Neural cell (in vitro differentiated cells): ENCODE measurements around the gene ATF5. TPM values are rescaled to one million over a fixed set of nuclear protein-coding genes. Genes with fewer than 3 reads are reported as not detected.

Experiments
- H2AFZ ChIP-seq: fragments of 200-600, 300-800 bp; sonication (generic), shearing (Covaris generic); 2 replicates; pipeline ENCODE4 v1.6.0; 2014; ENCODE audit warnings: low read depth, mild to moderate bottlenecking, antibody characterized with exemption, low read length, moderate library complexity
- H3F3A ChIP-seq: fragments of 200-600 bp; shearing (Covaris generic); 2 replicates; pipeline ENCODE4 v1.6.1; 2016; ENCODE audit warnings: mild to moderate bottlenecking, moderate library complexity, mixed read lengths, antibody characterized with exemption, low read length; ENCODE audit not compliant: insufficient read depth, poor library complexity, severe bottlenecking
- H3K27ac ChIP-seq: fragments of 200-600, 300-800 bp; sonication (generic), shearing (Covaris generic); 2 replicates; pipeline ENCODE4 v1.5.1; 2014; ENCODE audit warnings: mild to moderate bottlenecking, low read length, moderate library complexity
- H3K27me3 ChIP-seq: fragments of 300-800, 200-600 bp; sonication (generic), shearing (Covaris generic); 2 replicates; pipeline ENCODE4 v1.6.0; 2014; ENCODE audit warnings: mild to moderate bottlenecking, low read depth, low read length, moderate library complexity; ENCODE audit not compliant: insufficient read depth
- H3K36me3 ChIP-seq: fragments of 300-800, 200-600 bp; sonication (generic), shearing (Covaris generic); 2 replicates; pipeline ENCODE4 v1.5.1; 2014; ENCODE audit warnings: mild to moderate bottlenecking, antibody characterized with exemption, low read length, moderate library complexity; ENCODE audit not compliant: insufficient read depth
- H3K4me2 ChIP-seq: fragments of 300-800, 200-600 bp; sonication (generic), shearing (Covaris generic); 2 replicates; pipeline ENCODE4 v1.6.0; 2014; ENCODE audit warnings: mild to moderate bottlenecking, low read length
- H3K4me3 ChIP-seq: fragments of 300-800, 200-600 bp; sonication (generic), shearing (Covaris generic); 2 replicates; pipeline ENCODE4 v1.5.1; 2014; ENCODE audit warnings: mild to moderate bottlenecking, low read length, moderate library complexity
- H3K79me2 ChIP-seq: fragments of 200-600 bp; shearing (Covaris generic); replicated peaks from 2 replicates; pipeline ENCODE4 v1.6.0; 2014; ENCODE audit warnings: mild to moderate bottlenecking, low read length, moderate library complexity; ENCODE audit not compliant: insufficient read depth
- H3K9ac ChIP-seq: fragments of 300-800, 200-600 bp; sonication (generic), shearing (Covaris generic); 2 replicates; pipeline ENCODE4 v1.6.1; 2016; ENCODE audit warnings: mild to moderate bottlenecking, low read length, mixed read lengths
- H3K9me2 ChIP-seq: fragments of 200-600 bp; shearing (Covaris generic); 2 replicates; pipeline ENCODE4 v1.6.1; 2016; ENCODE audit warnings: mild to moderate bottlenecking, low read length, mixed read lengths; ENCODE audit not compliant: insufficient read depth
- H3K9me3 ChIP-seq: fragments of 200-600, 300-800 bp; sonication (generic), shearing (Covaris generic); 2 replicates; pipeline ENCODE4 v1.6.1; 2016; ENCODE audit warnings: mild to moderate bottlenecking, mixed run types, low read length, moderate library complexity, mixed read lengths
- H4K20me1 ChIP-seq: fragments of 200-600 bp; shearing (Covaris generic); 2 replicates; pipeline ENCODE4 v1.6.1; 2016; ENCODE audit warnings: mild to moderate bottlenecking, mixed run types; ENCODE audit not compliant: insufficient read depth
- CTCF ChIP-seq: fragments of 450-650 bp; IDR thresholded peaks from 2 replicates; pipeline ENCODE4 v1.5.1; 2014; ENCODE audit warnings: antibody characterized with exemption, mild to moderate bottlenecking, moderate library complexity; ENCODE audit not compliant: poor library complexity, severe bottlenecking
- EP300 ChIP-seq: fragments of 450-650 bp; conservative IDR thresholded peaks from 2 replicates; pipeline ENCODE4 v1.6.1; 2014; ENCODE audit warnings: antibody characterized with exemption, mild to moderate bottlenecking, moderate library complexity; ENCODE audit not compliant: poor library complexity, severe bottlenecking
- EZH2 ChIP-seq: fragments of 200-600, 300-800 bp; shearing (Covaris generic), sonication (generic); IDR thresholded peaks from 2 replicates; pipeline ENCODE4 v1.6.1; 2014; ENCODE audit warnings: antibody characterized with exemption, low read length, borderline replicate concordance, mild to moderate bottlenecking; ENCODE audit not compliant: insufficient read depth, poor library complexity, severe bottlenecking
- MXI1 ChIP-seq: fragments of 450-650 bp; conservative IDR thresholded peaks from 2 replicates; pipeline ENCODE4 v1.6.1; 2014; ENCODE audit warnings: antibody characterized with exemption, mild to moderate bottlenecking; ENCODE audit not compliant: poor library complexity, severe bottlenecking
- POLR2AphosphoS5 ChIP-seq: IDR thresholded peaks from 2 replicates; pipeline ENCODE4 v1.6.1; 2012
- RAD21 ChIP-seq: fragments of 450-650 bp; conservative IDR thresholded peaks from 2 replicates; pipeline ENCODE4 v1.6.1; 2014; ENCODE audit warnings: antibody characterized with exemption, mild to moderate bottlenecking, moderate library complexity
- REST ChIP-seq: IDR thresholded peaks from 2 replicates; pipeline ENCODE4 v1.6.1; 2012; ENCODE audit warnings: borderline replicate concordance
- SMC3 ChIP-seq: fragments of 450-650 bp; conservative IDR thresholded peaks from 2 replicates; pipeline ENCODE4 v1.6.1; 2014; ENCODE audit warnings: antibody characterized with exemption, mild to moderate bottlenecking, moderate library complexity; ENCODE audit not compliant: poor library complexity
- TAF1 ChIP-seq: IDR thresholded peaks from 2 replicates; pipeline ENCODE4 v1.6.1; 2012; ENCODE audit warnings: low read depth
- polyA plus RNA-seq: library from polyadenylated mRNA; depleted of rRNA; stranded (reverse); fragments of >200 nt; gene quantifications from 2 replicates; pipeline ENCODE4 v1.2.3, GENCODE V29; 2014

ATF5 gene
- polyA plus RNA-seq, 1 donor from 2014 or later = 16.1 TPM

GRCh38 chr19:49881672-49882394 lies 47.2 kb upstream of the ATF5 start:
- Histone ChIP-seq H4K20me1 (no peaks in the 10 kb centered on the region), H3K27me3 (no peaks in the 10 kb centered on the region), H3K9me2 (no peaks in the 10 kb centered on the region), H3K79me2 (no peaks in the 10 kb centered on the region), H3K9me3 (peaks cover 6% of the 10 kb centered on the region), H3K27ac (no peak overlapping the region), H3K36me3 (peaks cover 9% of the 10 kb centered on the region), H2AFZ (no peak overlapping the region), H3K4me2 (no peak overlapping the region), H3K9ac (no peak overlapping the region), H3K4me3 (no peak overlapping the region), H3F3A (no peaks in the 10 kb centered on the region)
- TF ChIP-seq MXI1 (no peak), EP300 (no peak), CTCF (no peak), SMC3 (no peak), POLR2AphosphoS5 (no peak), EZH2 (no peak), RAD21 (no peak), REST (no peak)

- Histone ChIP-seq H3F3A (no peaks in the 10 kb centered on the region), H3K36me3 (peaks cover 9% of the 10 kb centered on the region), H3K9me2 (no peaks in the 10 kb centered on the region), H3K4me3 (no peak overlapping the region), H3K9ac (no peak overlapping the region), H3K27me3 (no peaks in the 10 kb centered on the region), H3K27ac (no peak overlapping the region), H4K20me1 (no peaks in the 10 kb centered on the region), H2AFZ (no peak overlapping the region), H3K9me3 (peaks cover 6% of the 10 kb centered on the region), H3K4me2 (no peak overlapping the region), H3K79me2 (no peaks in the 10 kb centered on the region)
- TF ChIP-seq SMC3 (no peak), EP300 (no peak), TAF1 (no peak), EZH2 (no peak), MXI1 (no peak), POLR2AphosphoS5 (no peak), CTCF (no peak), RAD21 (no peak), REST (no peak)
These were observed 46.4 kb upstream of the ATF5 start for GRCh38 chr19:49882643-49883042.
